DND-41 (cell line): ENCODE data around the gene MAFG.
A peak's percentile ranks its signal among the peaks of the same experiment; 100 is the strongest.

Source experiments
- ATAC-seq: fragments of 200-7000 bp; cut with Tn5 transposase; 3 replicates; pipeline ENCODE4 v1.9.1; 2021; ENCODE audit warnings: low read depth; ENCODE audit not compliant: insufficient read depth
- DNase-seq: peaks from one replicate; pipeline ENCODE4 v3.0.0-alpha.2; 2020
- H2AFZ ChIP-seq: 2 replicates; pipeline ENCODE4 v1.6.0; 2012; ENCODE audit warnings: low read depth, low read length
- H3K27ac ChIP-seq: 2 replicates; pipeline ENCODE4 v1.5.1; 2012; ENCODE audit warnings: low read length, inconsistent platforms
- H3K27me3 ChIP-seq: fragments of 200-600 bp; sonication (generic); 2 replicates; pipeline ENCODE4 v1.6.0; 2012; ENCODE audit warnings: low read length, mild to moderate bottlenecking, inconsistent platforms; ENCODE audit not compliant: insufficient read depth, poor library complexity
- H3K36me3 ChIP-seq: 2 replicates; pipeline ENCODE4 v1.5.1; 2012; ENCODE audit warnings: low read length, inconsistent platforms; ENCODE audit not compliant: insufficient read depth
- H3K4me1 ChIP-seq: 2 replicates; pipeline ENCODE4 v1.5.1; 2012; ENCODE audit warnings: mild to moderate bottlenecking, low read length; ENCODE audit not compliant: insufficient read depth
- H3K4me2 ChIP-seq: 2 replicates; pipeline ENCODE4 v1.6.0; 2012; ENCODE audit warnings: mild to moderate bottlenecking, moderate library complexity, low read length, inconsistent platforms; ENCODE audit not compliant: insufficient read depth
- H3K4me3 ChIP-seq, 2 experiments: fragments of 200-600 bp in 1 of 2; shearing (Covaris generic) in 1 of 2; 2 replicates each; pipeline ENCODE4 v1.5.1; 2012 to 2016; ENCODE audit warnings: inconsistent platforms in 2 of 2, low read length in 2 of 2, mild to moderate bottlenecking in 2 of 2, low read depth in 1 of 2, moderate library complexity in 1 of 2
- H3K79me2 ChIP-seq: 2 replicates; pipeline ENCODE4 v1.6.0; 2012; ENCODE audit warnings: low read length, inconsistent platforms; ENCODE audit not compliant: insufficient read depth
- H3K9ac ChIP-seq: 2 replicates; pipeline ENCODE4 v1.6.0; 2012; ENCODE audit warnings: low read depth, mild to moderate bottlenecking, inconsistent platforms, low read length, moderate library complexity
- H3K9me3 ChIP-seq: 2 replicates; pipeline ENCODE4 v1.5.1; 2012; ENCODE audit warnings: low read length, moderate library complexity, mild to moderate bottlenecking, inconsistent platforms; ENCODE audit not compliant: insufficient read depth, severe bottlenecking
- H4K20me1 ChIP-seq: 2 replicates; pipeline ENCODE4 v1.6.0; 2012; ENCODE audit warnings: low read length; ENCODE audit not compliant: insufficient read depth
- EZH2 ChIP-seq: IDR thresholded peaks from 3 replicates; pipeline ENCODE4 v1.6.1; 2012; ENCODE audit warnings: borderline replicate concordance, low read depth, mild to moderate bottlenecking, moderate library complexity, low read length, inconsistent platforms; ENCODE audit not compliant: severe bottlenecking
- TF ChIP-seq, protein P1 (sequence below): IDR thresholded peaks from 2 replicates; pipeline ENCODE4 v1.5.1; 2012; ENCODE audit warnings: borderline replicate concordance, low read length, moderate library complexity, mild to moderate bottlenecking; ENCODE audit not compliant: poor library complexity, severe bottlenecking; ENCODE audit errors: extremely low read depth

MAFG gene

DNA sequence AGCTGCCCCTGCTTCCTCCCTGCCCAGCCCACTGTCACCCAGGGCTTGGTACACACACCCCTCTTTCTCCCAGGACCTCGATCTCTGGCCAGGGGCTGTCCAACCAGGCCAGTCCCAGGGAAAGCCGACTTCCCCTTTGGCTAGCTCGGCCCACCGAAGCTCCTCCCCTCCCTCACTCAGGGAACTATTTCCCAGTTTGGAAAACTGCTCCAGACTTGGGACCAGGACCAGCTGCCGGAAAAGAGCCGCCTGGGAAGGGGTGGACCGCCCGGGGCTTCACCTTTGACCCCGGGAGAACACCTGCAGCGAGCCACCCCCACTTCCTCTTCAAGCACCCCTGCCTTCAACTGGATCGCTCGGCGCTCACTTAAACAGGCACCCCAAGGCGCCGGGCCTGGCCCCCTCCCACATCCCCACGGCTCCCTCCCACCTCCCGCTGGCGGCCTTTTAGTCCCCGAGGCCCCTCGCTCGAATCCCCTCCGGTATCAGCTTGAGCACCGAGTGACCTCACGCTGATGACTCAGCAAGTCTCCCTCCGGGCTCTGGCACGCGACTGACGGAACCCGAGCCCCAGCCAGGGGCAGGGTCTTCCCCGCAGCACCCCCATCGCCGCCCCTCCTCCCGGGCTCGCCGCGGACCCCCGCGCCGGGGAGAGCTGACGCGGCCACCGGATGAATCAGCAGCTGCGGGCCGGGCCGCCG is 934 bp downstream of the MAFG start:
- Histone ChIP-seq H3K36me3 (peaks cover 17% of the 10 kb centered on the region), H2AFZ (0 out of 2 replicates have a peak overlapping the region, but pooled peaks have one; percentile 30), H3K79me2 (peaks cover 59% of the 10 kb centered on the region), H3K27ac (peak overlapping the region; percentile 72), H3K4me3 (peak overlapping the region; percentile 75 to 90; a peak in 3 of 4 replicates), H3K27me3 (no peaks in the 10 kb centered on the region), H3K4me2 (peak overlapping the region; percentile 74), H4K20me1 (peaks cover 49% of the 10 kb centered on the region), H3K9ac (peak overlapping the region; percentile 88), H3K4me1 (peaks cover 47% of the 10 kb centered on the region), H3K9me3 (no peaks in the 10 kb centered on the region)
- ATAC-seq = peak; percentile 33
- no peak for TF ChIP-seq EZH2
- TF ChIP-seq, protein P1, sequence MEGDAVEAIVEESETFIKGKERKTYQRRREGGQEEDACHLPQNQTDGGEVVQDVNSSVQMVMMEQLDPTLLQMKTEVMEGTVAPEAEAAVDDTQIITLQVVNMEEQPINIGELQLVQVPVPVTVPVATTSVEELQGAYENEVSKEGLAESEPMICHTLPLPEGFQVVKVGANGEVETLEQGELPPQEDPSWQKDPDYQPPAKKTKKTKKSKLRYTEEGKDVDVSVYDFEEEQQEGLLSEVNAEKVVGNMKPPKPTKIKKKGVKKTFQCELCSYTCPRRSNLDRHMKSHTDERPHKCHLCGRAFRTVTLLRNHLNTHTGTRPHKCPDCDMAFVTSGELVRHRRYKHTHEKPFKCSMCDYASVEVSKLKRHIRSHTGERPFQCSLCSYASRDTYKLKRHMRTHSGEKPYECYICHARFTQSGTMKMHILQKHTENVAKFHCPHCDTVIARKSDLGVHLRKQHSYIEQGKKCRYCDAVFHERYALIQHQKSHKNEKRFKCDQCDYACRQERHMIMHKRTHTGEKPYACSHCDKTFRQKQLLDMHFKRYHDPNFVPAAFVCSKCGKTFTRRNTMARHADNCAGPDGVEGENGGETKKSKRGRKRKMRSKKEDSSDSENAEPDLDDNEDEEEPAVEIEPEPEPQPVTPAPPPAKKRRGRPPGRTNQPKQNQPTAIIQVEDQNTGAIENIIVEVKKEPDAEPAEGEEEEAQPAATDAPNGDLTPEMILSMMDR = no peak
- peak; percentile 57 for DNase-seq

DNA sequence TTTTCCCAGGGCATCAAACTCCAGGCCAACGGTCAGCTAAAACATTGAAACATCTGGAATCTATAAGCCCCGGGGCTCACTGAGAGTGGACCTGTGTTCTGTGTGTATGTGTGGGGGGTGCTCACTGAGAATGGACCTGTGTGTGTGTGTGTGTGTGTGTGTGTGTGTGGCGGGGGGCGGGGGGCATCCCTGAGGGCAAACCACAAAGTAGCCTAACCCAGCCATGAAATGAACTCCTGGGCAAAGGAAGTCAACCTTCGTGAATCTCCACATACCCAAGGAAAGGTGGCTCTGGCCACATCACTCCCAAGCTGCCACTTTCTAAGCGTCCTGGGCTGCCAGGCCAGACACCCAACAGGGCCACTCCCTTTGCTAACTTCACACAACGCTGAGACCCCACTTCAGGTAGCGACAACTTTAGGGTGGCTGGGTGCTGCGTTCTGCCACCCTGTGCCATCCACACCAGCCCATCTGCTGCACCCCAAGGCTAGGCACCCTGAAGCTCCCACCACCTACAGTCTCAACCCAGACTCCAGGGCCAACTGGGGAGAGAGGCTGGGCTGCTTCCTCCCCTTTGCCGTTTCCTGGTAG is 1.6 kb downstream of the MAFG start:
- H3K36me3 ChIP-seq = peaks cover 21% of the 10 kb centered on the region
- TF ChIP-seq, protein P1 = no peak
- TF ChIP-seq EZH2 = no peak
- peak overlapping the region; percentile 88 for H3K9ac ChIP-seq
- H3K4me1 ChIP-seq = peaks cover 47% of the 10 kb centered on the region
- ATAC-seq = 0 out of 3 replicates have a peak, but pooled peaks have one; percentile 25
- peaks cover 53% of the 10 kb centered on the region for H4K20me1 ChIP-seq
- no peak for DNase-seq
- peak overlapping the region; percentile 75 to 90; a peak in 3 of 4 replicates for H3K4me3 ChIP-seq
- H3K9me3 ChIP-seq = no peaks in the 10 kb centered on the region
- no peaks in the 10 kb centered on the region for H3K27me3 ChIP-seq
- H2AFZ ChIP-seq = no peak overlapping the region
- peak overlapping the region; percentile 72 for H3K27ac ChIP-seq
- H3K4me2 ChIP-seq = peak overlapping the region; percentile 74
- H3K79me2 ChIP-seq = peaks cover 65% of the 10 kb centered on the region

DNA sequence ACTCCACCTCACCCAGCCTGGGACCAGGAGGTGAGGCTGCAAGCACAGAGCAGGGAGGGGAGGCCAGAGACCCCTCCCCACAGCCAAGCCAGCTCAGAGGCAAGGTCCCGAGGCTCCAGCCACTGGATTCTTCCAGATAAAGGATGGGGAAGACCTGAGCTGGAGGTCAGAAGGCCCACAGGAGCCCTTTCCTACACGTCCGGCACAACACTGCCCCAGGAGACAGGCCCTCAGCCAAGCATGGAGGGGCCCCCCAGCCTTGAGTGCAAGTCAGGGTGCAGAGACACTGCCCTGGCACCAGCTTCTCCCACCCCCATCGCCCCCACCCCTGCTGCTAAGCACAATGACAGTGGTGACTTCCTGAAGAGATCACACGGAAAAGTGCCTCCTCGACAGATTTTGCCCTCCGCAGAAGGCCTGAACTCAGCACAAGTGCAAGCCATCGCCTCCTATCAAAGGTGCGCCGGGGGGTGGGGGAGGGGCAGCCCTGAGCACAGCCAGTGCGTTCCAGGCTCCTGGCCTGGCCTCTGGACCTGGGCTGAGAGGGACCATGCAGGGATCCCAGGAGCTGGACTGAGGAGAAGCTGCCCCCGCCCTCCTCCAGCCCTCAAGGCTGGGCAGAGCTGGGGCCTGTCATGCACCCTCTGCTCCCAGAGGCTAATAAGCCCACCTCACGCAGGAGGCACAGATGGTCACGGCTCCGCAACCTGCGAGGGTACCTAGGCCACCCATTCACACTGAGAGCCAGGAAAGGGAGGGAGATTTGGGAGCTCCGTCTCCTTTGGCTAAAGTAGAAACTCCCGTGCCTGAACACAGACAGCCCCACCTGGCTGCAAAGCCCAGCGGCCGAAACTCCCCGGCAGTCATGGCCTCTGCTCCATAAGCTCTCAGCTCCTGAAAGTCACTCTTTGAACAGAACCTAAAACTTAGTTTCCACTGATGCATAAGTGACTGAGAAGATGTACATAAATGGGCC is 2.7 kb downstream of the MAFG start:
- Histone ChIP-seq H3K9me3 (no peaks in the 10 kb centered on the region), H3K4me1 (peaks cover 47% of the 10 kb centered on the region), H2AFZ (no peak overlapping the region), H3K27me3 (no peaks in the 10 kb centered on the region), H3K4me2 (peak overlapping the region; percentile 39), H3K4me3 (no peak overlapping the region; a peak in 1 of 4 replicates), H3K27ac (no peak overlapping the region), H3K36me3 (peaks cover 32% of the 10 kb centered on the region), H3K79me2 (peaks cover 76% of the 10 kb centered on the region), H4K20me1 (peaks cover 63% of the 10 kb centered on the region), H3K9ac (peak overlapping the region; percentile 13; the same call in 1 of the 2 replicates)
- TF ChIP-seq, protein P1 = no peak
- TF ChIP-seq EZH2 = no peak
- DNase-seq = no peak
- ATAC-seq = no peak
